Neural progenitor cell (in vitro differentiated cells): ENCODE results near the gene LMCD1.

ENCODE experiments used
- EZH2 ChIP-seq: fragments of 200-600 bp; sonication (generic); IDR thresholded peaks from 2 replicates; pipeline ENCODE4 v1.6.1; 2017; ENCODE audit warnings: antibody characterized with exemption, mild to moderate bottlenecking, moderate library complexity
- EZH2phosphoT487 ChIP-seq: fragments of 200-600 bp; sonication (generic); IDR thresholded peaks from 2 replicates; pipeline ENCODE4 v1.6.1; 2017; ENCODE audit warnings: antibody characterized with exemption
- TF ChIP-seq, protein P1 (sequence below): fragments of 200-600 bp; sonication (generic); IDR thresholded peaks from 2 replicates; pipeline ENCODE4 v1.5.1; 2017; ENCODE audit warnings: antibody characterized with exemption, mild to moderate bottlenecking

DNA sequence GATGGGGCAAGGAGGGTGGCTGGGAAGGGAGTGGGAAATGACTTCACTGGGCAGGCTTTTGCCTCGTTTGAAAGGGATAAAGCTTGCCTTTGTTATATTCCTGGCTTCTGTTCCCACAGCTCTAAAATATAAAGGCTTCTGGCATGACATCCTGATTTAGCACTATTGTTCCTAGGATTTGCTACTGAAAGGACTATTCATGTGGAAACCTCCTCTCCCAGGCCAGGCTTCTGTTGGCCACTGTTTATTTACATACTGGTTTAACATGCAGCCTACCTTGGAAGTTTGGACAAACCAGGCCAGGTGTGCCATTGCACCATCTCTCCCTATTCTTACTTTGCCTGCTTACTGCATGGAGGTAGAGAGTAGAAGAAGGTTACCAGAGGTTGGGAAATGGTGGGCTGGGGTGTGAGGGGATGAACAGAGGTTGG is 2.4 kb upstream of the LMCD1 start:
- no peak for TF ChIP-seq EZH2
- TF ChIP-seq, protein P1, sequence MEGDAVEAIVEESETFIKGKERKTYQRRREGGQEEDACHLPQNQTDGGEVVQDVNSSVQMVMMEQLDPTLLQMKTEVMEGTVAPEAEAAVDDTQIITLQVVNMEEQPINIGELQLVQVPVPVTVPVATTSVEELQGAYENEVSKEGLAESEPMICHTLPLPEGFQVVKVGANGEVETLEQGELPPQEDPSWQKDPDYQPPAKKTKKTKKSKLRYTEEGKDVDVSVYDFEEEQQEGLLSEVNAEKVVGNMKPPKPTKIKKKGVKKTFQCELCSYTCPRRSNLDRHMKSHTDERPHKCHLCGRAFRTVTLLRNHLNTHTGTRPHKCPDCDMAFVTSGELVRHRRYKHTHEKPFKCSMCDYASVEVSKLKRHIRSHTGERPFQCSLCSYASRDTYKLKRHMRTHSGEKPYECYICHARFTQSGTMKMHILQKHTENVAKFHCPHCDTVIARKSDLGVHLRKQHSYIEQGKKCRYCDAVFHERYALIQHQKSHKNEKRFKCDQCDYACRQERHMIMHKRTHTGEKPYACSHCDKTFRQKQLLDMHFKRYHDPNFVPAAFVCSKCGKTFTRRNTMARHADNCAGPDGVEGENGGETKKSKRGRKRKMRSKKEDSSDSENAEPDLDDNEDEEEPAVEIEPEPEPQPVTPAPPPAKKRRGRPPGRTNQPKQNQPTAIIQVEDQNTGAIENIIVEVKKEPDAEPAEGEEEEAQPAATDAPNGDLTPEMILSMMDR, result no peak
- no peak for TF ChIP-seq EZH2phosphoT487
